Kidney (tissue), 14 donors: ENCODE results near the gene SCN4A. TPM values are rescaled to one million over a fixed set of nuclear protein-coding genes. Genes with fewer than 3 reads are reported as not detected.
"Not testable (repeated sequence)": the region's sequence is repeated elsewhere in the genome, so short reads cannot be mapped to it uniquely, and the experiment has no call there.

Experiments
- DNase-seq, 5 donors: peaks; one replicate each; pipeline ENCODE4 v3.0.0-alpha.2; 2013 to 2020
- FAIRE-seq: peaks from 2 replicates; lab custom pipeline; 2012; peaks lifted over from hg19 to GRCh38; lab: Jason Lieb, UNC
- H3K27ac ChIP-seq, 2 donors: one replicate each; pipeline ENCODE4 v1.7.0; 2013; ENCODE audit warnings: low read depth in 2 of 2, low read length in 2 of 2, inconsistent platforms in 1 of 2
- H3K27me3 ChIP-seq: one replicate; pipeline ENCODE4 v1.7.1; 2013; ENCODE audit warnings: low read length, inconsistent platforms; ENCODE audit not compliant: control insufficient read depth, insufficient read depth
- H3K36me3 ChIP-seq, 3 donors: one replicate each; pipeline versions ENCODE4 v1.7.0 to v1.7.1; 2013; ENCODE audit warnings: low read length in 3 of 3, control low read depth in 1 of 3, inconsistent platforms in 1 of 3; ENCODE audit not compliant: insufficient read depth in 3 of 3, control insufficient read depth in 2 of 3
- H3K4me1 ChIP-seq, 3 donors: one replicate each; pipeline versions ENCODE4 v1.7.0 to v1.7.1; 2013; ENCODE audit warnings: low read length in 3 of 3, inconsistent platforms in 1 of 3, low read depth in 1 of 3; ENCODE audit not compliant: control insufficient read depth in 2 of 3, insufficient read depth in 2 of 3
- H3K4me3 ChIP-seq, 3 donors: one replicate each; pipeline versions ENCODE4 v1.7.0 to v1.8.1; 2013; ENCODE audit warnings: low read length in 3 of 3, control low read depth in 1 of 3, inconsistent platforms in 1 of 3
- H3K9ac ChIP-seq, 3 donors: one replicate each; pipeline versions ENCODE4 v1.7.0 to v1.7.1; 2013; ENCODE audit warnings: low read length in 3 of 3, control low read depth in 1 of 3, inconsistent platforms in 1 of 3
- H3K9me3 ChIP-seq, 3 donors: one replicate each; pipeline versions ENCODE4 v1.7.0 to v1.7.1; 2013; ENCODE audit warnings: low read length in 3 of 3, control low read depth in 1 of 3, inconsistent platforms in 1 of 3; ENCODE audit not compliant: control insufficient read depth in 2 of 3, insufficient read depth in 1 of 3
- CTCF ChIP-seq: IDR thresholded peaks from 3 replicates; pipeline ENCODE4 v1.5.1; 2012; ENCODE audit warnings: mild to moderate bottlenecking, moderate library complexity, borderline replicate concordance; ENCODE audit not compliant: insufficient read depth; ENCODE audit errors: extremely low read depth
- intact Hi-C: fragments of 100-400 bp; cut with DNase I; formaldehyde crosslinking; loops from one replicate; pipeline ENCODE4 v1.11.1; 2022
- polyA plus RNA-seq: library from polyadenylated mRNA; stranded (reverse); fragments of 350-450 nt; fragmentation: Illumina TruSeq; extraction: RNeasy Lipid Tissue Mini Kit (QIAGEN cat#74804); gene quantifications from one replicate; pipeline ENCODE4 v1.2.3, GENCODE V29; 2014; ENCODE audit warnings: low read depth, low replicate concordance; ENCODE audit not compliant: insufficient read depth
- total RNA-seq: library from RNA; stranded (reverse); fragmentation: NEBNext Ultra II Directional; extraction: Animal tissue kit (Norgen Biotek cat#: 25700); gene quantifications from one replicate; pipeline ENCODE4 v1.2.1, GENCODE V29; 2021
- donor health status: control.
- donor health status: control.
- donor health status: control.
- donor health status: control.
- donor health status: control.
- donor health status: DM: yes; HTN: yes; CAD: no.
- donor health status: Normal renal cell carcinoma (clear cell type).

Gene SCN4A
- total and polyA plus RNA-seq, 2 donors from 2014 or later, result 0.19 to 3.4 TPM

- FAIRE-seq (no peak), DNase-seq (peak in 1 of 5 donors; percentile 5)
- Histone ChIP-seq H3K4me1 (no peaks in the 10 kb centered on the region), H3K9ac (no peak overlapping the region), H3K4me3 (no peak overlapping the region), H3K36me3 (no peaks in the 10 kb centered on the region), H3K27me3 (no peaks in the 10 kb centered on the region), H3K9me3 (no peaks in the 10 kb centered on the region), H3K27ac (no peak overlapping the region)
- no peak for TF ChIP-seq CTCF
- intact Hi-C loops, result loop anchor here (10.0 kb wide), 2 partner anchors 98 to 218 kb away; partner anchors contain the start of gene ERN1
Observed at GRCh38 chr17:63916566-63917185, 56.0 kb downstream of the SCN4A start.

GRCh38 chr17:63915753-63916152 is 57.0 kb downstream of the SCN4A start:
- not testable (repeated sequence) for H3K4me1 ChIP-seq, H3K27ac ChIP-seq, FAIRE-seq, H3K4me3 ChIP-seq, H3K27me3 ChIP-seq, H3K36me3 ChIP-seq, H3K9me3 ChIP-seq, H3K9ac ChIP-seq
- peak in 1 of 5 donors; percentile 13 for DNase-seq
- intact Hi-C loops, result loop anchor here (10.0 kb wide), 2 partner anchors 99 to 219 kb away; partner anchors contain the start of gene ERN1

- H3K9me3 ChIP-seq, result no peaks in the 10 kb centered on the region
- no peaks in the 10 kb centered on the region for H3K27me3 ChIP-seq
- H3K36me3 ChIP-seq, result no peaks in the 10 kb centered on the region
- no peaks in the 10 kb centered on the region for H3K4me1 ChIP-seq
- H3K4me3 ChIP-seq, result no peak overlapping the region
- no peak overlapping the region for H3K9ac ChIP-seq
- no peak overlapping the region for H3K27ac ChIP-seq
- TF ChIP-seq CTCF, result no peak
- intact Hi-C loops, result loop anchor here (10.0 kb wide), 2 partner anchors 100 to 220 kb away; partner anchors contain the start of gene ERN1
- no peak for DNase-seq
- no peak for FAIRE-seq
Observed at GRCh38 chr17:63914471-63914870, 58.2 kb downstream of the SCN4A start.

GRCh38 chr17:63911657-63912100 is 61.0 kb downstream of the SCN4A start:
- Histone ChIP-seq H3K4me1 (no peaks in the 10 kb centered on the region), H3K9ac (no peak overlapping the region), H3K4me3 (no peak overlapping the region), H3K9me3 (no peaks in the 10 kb centered on the region), H3K36me3 (no peaks in the 10 kb centered on the region), H3K27ac (no peak overlapping the region), H3K27me3 (no peaks in the 10 kb centered on the region)
- FAIRE-seq (no peak), DNase-seq (peak in 3 of 5 donors; percentile 46 to 65 (median 57))
- intact Hi-C loops, result loop anchor here (10.0 kb wide), 2 partner anchors 103 to 223 kb away; partner anchors contain the start of gene ERN1
- peak; percentile 85 for TF ChIP-seq CTCF
